A549 treated with GW870086 at 1 μM for 4 hours (cell line): Measurements from ENCODE around the gene EXOG. TPM values are rescaled to one million over a fixed set of nuclear protein-coding genes. Genes with fewer than 3 reads are reported as not detected.

Source experiments
- total RNA-seq: library from RNA; stranded (reverse); fragments of 200-300 nt; extraction: Qiagen RNA extraction; gene quantifications from 5 replicates; pipeline ENCODE4 v1.2.3, GENCODE V29; 2022; ENCODE audit warnings: low read depth

EXOG gene
- 9.4 to 17.1 TPM (median 14.6 TPM) in 5 replicates for total RNA-seq

GRCh38 chr3:38496131-38496910, at the start of gene EXOG:
EXOG (plus strand) TSS chr3:38496340; CDS start chr3:38496368, 28 bp downstream.

GRCh38 chr3:38453075-38453912, 42.8 kb upstream of the EXOG start, which contains the start of gene ACVR2B:
ACVR2B (plus strand) TSS chr3:38453890; CDS start chr3:38454323, 433 bp downstream.

Other genes with a start within 250 kb of the EXOG start
- 0.07 to 0.10 TPM in 2 of 5 replicates, not detected in the others for gene SLC22A13, start 230.5 kb upstream of the EXOG start, total RNA-seq
- gene SLC22A14, start 214.0 kb upstream of the EXOG start, total RNA-seq = not detected in 5 replicates
- 3.6 to 4.0 TPM (median 3.8 TPM) in 5 replicates for gene XYLB, start 149.6 kb upstream of the EXOG start, total RNA-seq
- gene ACVR2B, start 42.5 kb upstream of the EXOG start, total RNA-seq = 1.6 to 2.7 TPM (median 2.6 TPM) in 5 replicates
- 0.53 to 2.6 TPM (median 1.0 TPM) in 5 replicates for gene SCN5A, start 153.3 kb downstream of the EXOG start, total RNA-seq